Neutrophil (primary cell): Measurements from ENCODE around the gene FHOD3.

ENCODE experiments used
- H3K27ac ChIP-seq: fragments of 200-600 bp; sonication (generic); 2 replicates; pipeline ENCODE4 v1.5.1; 2016; ENCODE audit warnings: mild to moderate bottlenecking, moderate library complexity
- H3K27me3 ChIP-seq: fragments of 200-600 bp; sonication (generic); 2 replicates; pipeline ENCODE4 v1.6.0; 2016; ENCODE audit warnings: mild to moderate bottlenecking
- H3K36me3 ChIP-seq: fragments of 200-600 bp; sonication (generic); 2 replicates; pipeline ENCODE4 v1.5.1; 2017
- H3K4me1 ChIP-seq, 2 experiments: fragments of 200-600 bp in 1 of 2; sonication (generic) in 1 of 2; 1 replicate in 1 of 2; 2 replicates in 1 of 2; pipeline versions ENCODE4 v1.5.1 to v1.6.1; 2013 to 2016; ENCODE audit warnings: low read depth in 1 of 2, low read length in 1 of 2, mild to moderate bottlenecking in 1 of 2, moderate library complexity in 1 of 2; ENCODE audit not compliant: control insufficient read depth in 1 of 2, insufficient read depth in 1 of 2
- H3K4me3 ChIP-seq, 2 experiments: fragments of 200-600 bp in 1 of 2; sonication (generic) in 1 of 2; 1 replicate in 1 of 2; 2 replicates in 1 of 2; pipeline ENCODE4 v1.5.1; 2013 to 2016; ENCODE audit warnings: low read depth in 1 of 2, low read length in 1 of 2, mild to moderate bottlenecking in 1 of 2, moderate library complexity in 1 of 2
- H3K9me3 ChIP-seq: fragments of 200-600 bp; sonication (generic); 2 replicates; pipeline ENCODE4 v1.5.1; 2016
- TF ChIP-seq, protein P1 (sequence below): fragments of 200-600 bp; sonication (generic); IDR thresholded peaks from 2 replicates; pipeline ENCODE4 v1.5.1; 2016; ENCODE audit warnings: antibody characterized with exemption

The FHOD3 gene

GRCh38 chr18:36623681-36624190, 326.2 kb downstream of the FHOD3 start:
- Histone ChIP-seq H3K9me3 (no peaks in the 10 kb centered on the region), H3K27ac (no peak overlapping the region), H3K4me3 (no peak overlapping the region), H3K4me1 (no peaks in the 10 kb centered on the region), H3K27me3 (no peaks in the 10 kb centered on the region), H3K36me3 (no peaks in the 10 kb centered on the region)
- TF ChIP-seq, protein P1, sequence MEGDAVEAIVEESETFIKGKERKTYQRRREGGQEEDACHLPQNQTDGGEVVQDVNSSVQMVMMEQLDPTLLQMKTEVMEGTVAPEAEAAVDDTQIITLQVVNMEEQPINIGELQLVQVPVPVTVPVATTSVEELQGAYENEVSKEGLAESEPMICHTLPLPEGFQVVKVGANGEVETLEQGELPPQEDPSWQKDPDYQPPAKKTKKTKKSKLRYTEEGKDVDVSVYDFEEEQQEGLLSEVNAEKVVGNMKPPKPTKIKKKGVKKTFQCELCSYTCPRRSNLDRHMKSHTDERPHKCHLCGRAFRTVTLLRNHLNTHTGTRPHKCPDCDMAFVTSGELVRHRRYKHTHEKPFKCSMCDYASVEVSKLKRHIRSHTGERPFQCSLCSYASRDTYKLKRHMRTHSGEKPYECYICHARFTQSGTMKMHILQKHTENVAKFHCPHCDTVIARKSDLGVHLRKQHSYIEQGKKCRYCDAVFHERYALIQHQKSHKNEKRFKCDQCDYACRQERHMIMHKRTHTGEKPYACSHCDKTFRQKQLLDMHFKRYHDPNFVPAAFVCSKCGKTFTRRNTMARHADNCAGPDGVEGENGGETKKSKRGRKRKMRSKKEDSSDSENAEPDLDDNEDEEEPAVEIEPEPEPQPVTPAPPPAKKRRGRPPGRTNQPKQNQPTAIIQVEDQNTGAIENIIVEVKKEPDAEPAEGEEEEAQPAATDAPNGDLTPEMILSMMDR, result no peak

DNA sequence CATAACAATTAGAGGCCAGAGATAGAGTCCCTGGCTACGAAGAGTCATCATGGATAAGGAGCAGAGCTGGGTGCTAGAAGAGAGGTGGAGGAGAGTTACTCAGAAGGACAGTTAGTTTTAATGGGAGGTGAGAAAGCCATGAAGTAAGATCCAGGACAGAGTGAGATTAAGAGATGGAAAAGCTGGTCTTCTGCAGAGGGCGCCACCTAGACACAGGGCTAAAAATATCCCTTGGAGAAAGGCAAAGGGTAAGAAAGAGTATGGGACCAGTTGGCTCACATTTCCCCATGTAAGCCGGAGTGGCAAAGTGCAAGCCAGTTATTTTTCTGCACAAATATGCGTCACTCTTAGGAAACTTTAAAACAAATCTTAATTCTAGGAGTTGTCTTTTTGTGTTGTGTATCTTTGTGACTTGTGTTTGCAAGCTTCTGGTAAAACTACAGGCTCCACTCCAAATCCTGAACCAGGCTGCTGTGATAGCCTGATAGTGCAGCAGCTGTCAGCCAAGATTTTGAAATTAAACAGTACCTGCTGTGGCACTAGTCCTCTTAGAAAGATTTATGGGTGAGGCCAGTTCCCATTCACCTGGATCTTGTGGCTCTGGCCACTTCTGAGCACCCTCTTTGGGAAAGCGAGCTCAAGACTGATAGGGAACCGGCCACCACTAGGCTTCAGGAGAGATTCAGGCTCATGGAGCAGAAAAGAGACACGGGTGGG, 327.1 kb downstream of the FHOD3 start:
- no peak overlapping the region for H3K4me3 ChIP-seq
- no peaks in the 10 kb centered on the region for H3K9me3 ChIP-seq

DNA sequence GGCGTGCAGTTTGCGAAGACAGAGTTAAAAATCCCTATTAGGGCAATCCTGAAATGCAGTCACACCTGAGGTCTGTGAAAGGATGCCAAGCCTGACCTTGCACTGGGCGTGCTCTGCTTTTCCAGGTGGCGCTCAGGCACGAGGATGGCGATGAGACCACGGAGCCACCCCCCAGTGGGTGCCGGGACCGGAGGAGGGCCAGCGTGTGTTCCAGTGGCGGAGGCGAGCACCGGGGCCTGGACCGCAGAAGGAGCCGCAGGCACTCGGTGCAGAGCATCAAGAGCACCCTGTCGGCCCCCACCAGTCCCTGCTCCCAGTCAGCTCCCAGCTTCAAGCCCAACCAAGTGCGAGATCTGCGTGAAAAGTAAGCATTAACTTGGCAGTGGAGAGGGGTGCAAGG, 327.9 kb downstream of the FHOD3 start:
- no peaks in the 10 kb centered on the region for H3K27me3 ChIP-seq
- no peaks in the 10 kb centered on the region for H3K9me3 ChIP-seq
- TF ChIP-seq, protein P1, result no peak
- no peaks in the 10 kb centered on the region for H3K36me3 ChIP-seq
- no peak overlapping the region for H3K27ac ChIP-seq
- H3K4me1 ChIP-seq, result no peaks in the 10 kb centered on the region
- H3K4me3 ChIP-seq, result no peak overlapping the region

More for the DNA sequence above, 327.1 kb downstream of the FHOD3 start:
- Histone ChIP-seq H3K36me3 (no peaks in the 10 kb centered on the region), H3K4me1 (no peaks in the 10 kb centered on the region), H3K27ac (no peak overlapping the region), H3K27me3 (no peaks in the 10 kb centered on the region)
- TF ChIP-seq, protein P1, result no peak

GRCh38 chr18:36627637-36628036, 330.1 kb downstream of the FHOD3 start:
- H3K27ac ChIP-seq, result no peak overlapping the region
- no peak overlapping the region for H3K4me3 ChIP-seq
- no peaks in the 10 kb centered on the region for H3K27me3 ChIP-seq
- TF ChIP-seq, protein P1, result no peak
- H3K36me3 ChIP-seq, result no peaks in the 10 kb centered on the region
- no peaks in the 10 kb centered on the region for H3K9me3 ChIP-seq
- no peaks in the 10 kb centered on the region for H3K4me1 ChIP-seq

- Histone ChIP-seq H3K36me3 (no peaks in the 10 kb centered on the region), H3K9me3 (no peaks in the 10 kb centered on the region), H3K4me3 (no peak overlapping the region), H3K27me3 (no peaks in the 10 kb centered on the region), H3K4me1 (no peaks in the 10 kb centered on the region), H3K27ac (no peak overlapping the region)
- TF ChIP-seq, protein P1, result no peak
These were observed 331.1 kb downstream of the FHOD3 start for GRCh38 chr18:36628435-36629137.
